SW480 (cell line): ENCODE data around the gene GADL1.
A peak's percentile ranks its signal among the peaks of the same experiment; 100 is the strongest.

Experiments
- DNase-seq: peaks from one replicate; pipeline ENCODE4 v3.0.0-alpha.2; 2016; ENCODE audit warnings: low spot score

The GADL1 gene

DNA sequence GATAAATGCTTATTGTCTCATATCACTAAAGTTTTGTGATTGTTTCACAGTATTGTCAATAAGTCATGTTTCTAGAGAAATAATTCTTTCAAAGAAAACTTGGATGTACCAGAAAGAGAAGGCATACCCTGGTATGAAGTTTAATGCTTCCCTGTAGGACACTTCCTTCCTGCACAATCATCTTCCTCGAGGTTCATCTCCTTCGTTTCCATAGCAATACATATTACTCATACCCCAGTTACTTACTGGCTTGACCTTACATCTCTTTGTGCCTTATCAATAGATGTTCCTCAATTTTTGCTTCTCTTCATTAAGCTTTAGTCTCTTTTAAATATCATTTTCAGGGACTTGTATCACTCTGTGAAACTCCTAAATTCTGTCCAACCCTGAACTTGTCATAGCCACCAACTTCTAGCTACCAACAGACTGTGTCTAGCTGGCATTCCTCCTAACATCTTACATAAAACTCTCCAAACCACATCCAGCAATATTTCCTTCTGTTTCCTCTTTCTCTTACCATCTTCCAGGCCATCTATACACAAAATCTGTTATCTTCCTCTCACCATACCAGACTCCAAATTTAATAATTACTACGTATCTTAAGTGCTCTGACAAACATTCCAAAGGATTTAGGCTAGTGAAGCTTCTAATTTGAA, 134.3 kb downstream of the GADL1 start:
- no peak for DNase-seq

DNA sequence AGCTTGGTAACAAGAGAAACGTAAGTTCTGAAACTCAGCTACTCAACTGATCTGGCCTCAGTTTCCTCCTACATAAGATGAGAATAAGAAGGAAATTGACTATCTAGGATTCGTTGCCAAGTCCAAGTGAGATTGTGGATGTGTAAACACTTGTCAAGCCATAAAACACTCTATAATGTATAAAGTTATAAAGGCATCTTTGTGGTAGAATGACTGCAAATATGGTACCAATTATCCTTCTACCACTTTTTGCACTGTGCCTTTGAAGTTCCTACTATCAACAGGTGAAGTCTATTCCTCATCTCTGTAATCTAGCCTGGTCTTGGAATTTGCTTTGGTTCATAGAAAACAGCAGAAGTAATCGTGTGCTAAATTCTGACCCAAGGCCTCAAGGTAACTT, 138.2 kb downstream of the GADL1 start:
- no peak for DNase-seq

DNA sequence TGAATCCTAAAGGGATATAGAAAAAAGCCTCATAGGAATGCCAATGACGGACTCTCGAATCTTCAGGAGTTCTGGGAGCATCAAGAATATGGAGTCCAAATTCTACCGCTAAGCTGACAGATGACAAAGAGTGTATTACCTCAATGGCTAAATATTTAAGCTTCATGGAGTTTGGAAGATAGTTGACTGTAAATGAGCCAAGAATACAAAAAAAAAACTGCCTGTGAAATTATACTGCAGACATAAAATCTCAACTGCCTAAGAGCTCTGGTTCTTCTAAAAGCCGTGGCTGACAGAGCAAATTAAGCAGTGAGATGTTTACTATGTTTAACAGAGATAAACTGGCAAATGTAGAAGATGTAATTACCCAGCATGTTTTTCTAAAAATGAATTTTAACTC, 140.0 kb downstream of the GADL1 start:
- no peak for DNase-seq

DNA sequence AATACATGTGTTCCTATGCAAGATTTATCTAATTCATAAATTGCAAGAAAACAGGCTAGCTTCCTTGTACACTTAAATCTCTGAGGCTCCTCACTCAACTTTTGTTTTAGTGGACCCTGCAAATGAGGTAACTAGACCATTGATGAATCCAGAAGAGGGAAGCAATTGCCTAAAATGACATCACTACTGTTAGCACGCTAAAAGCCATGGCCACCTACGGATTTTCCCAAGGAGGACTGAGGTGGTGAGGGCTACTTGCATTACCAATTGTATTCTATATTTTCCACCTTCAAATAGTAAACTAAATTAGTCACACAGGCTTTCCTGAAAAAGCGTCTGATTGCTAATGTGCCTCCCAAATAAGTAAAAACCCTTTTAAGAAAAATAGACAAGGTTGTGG, 140.7 kb downstream of the GADL1 start:
- no peak for DNase-seq

DNA sequence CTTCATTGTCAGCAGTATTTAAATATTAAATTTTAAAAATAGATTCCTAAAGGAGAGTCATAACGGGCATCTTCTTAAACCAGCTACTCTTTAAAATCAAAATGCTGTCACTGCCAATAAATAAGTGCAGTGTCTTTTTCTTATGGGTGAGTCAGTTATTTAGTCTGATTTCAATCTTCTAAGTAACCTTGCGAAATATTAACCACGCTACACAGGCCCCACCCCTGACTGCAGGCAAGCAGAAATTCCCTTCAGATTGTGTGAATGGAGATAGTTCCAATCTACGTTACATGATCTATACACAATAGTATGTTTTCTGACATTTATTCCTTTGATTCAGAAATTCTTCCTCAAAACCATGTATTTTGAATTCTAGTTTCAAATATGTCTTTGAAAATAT, 141.5 kb downstream of the GADL1 start:
- peak; percentile 65 for DNase-seq

DNA sequence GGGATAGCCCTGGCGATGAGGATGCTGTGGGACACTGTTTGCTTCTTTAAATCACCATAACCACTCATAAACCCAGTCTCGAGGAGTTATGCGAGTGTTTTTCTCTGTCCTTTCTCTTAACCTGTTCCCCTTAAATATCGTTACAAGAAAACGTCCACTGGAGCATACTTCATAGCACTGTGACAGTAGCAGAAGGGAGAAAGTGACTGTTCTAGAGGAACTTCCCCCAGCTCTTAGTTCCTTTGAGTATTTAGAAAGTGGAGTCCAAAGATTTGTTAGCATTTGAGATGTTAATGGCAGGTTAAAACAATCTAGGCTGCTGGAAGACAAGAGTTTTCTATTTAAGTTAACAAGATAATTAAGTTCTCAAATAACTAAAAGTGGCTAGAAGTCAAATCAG, 142.0 kb downstream of the GADL1 start:
- DNase-seq = no peak

DNA sequence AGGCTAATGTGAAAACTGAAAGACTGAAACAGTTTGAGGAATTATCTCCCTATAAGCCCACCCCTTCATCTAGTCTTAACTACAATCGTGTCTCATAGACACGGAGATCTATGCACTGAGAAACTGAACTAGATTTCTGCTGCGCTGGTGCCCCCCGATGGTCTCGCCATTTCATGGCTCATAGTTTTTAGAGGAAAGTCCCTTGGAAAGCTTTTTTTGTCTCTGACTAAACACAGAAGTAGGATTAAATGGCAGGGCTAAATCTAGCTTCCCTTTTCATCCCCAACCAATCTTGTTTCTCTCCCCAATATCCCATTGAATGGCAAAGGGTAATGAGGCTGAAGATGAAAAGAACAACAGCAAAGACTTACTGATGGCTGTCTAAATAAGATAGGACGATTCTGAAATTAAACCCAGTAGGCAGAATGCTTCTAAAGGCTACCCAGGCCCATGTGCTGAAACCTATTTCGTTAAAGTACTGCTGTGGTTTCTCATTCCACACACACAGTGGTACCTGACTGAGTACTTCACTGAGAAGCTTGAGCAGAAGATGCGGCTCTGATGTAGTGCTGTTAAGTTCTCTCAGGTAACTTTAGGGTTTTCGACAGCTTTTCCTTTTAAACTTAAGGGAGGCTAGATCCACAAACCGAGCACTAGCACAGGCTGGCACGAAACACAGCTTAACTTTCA, 142.7 kb downstream of the GADL1 start:
- DNase-seq = peak; percentile 28

DNA sequence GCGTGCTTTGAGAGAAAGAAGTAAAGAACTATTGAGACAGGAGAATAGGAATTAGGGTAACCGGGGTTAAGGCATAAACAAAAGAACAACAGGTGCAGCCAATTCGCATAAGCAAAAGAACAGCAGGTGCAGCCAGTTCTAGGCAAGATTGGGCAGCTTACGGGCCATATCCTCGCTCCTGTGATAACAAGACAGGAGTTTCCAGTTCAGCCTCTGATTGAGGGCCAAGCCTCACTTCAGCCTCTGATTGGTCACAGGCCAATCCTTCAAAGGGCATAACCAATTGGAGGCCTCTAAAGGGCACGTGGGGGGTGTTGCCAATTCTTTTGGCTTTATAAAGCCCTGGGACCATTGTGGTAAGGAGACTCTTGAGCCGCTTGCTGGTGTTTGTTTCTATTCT, 143.5 kb downstream of the GADL1 start:
- no peak for DNase-seq

DNA sequence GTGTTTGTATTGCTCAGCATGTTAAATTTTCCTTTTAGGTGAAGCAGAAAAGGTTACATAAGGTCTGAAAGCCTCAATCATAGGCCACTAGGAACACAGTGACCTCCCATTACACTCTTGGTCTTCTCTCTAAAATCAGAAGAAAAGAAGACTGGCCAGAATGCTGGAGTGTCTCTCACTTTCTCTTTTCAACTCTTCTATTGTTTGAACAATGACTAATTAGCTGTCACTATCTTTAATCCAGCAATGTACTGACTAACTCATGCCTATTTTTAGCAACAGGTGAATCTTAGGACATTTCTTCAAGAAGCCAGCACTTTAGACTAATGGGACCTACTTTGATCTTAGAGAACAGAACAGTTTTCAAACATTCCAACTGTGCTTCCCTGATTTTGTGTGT, 145.2 kb downstream of the GADL1 start:
- no peak for DNase-seq

DNA sequence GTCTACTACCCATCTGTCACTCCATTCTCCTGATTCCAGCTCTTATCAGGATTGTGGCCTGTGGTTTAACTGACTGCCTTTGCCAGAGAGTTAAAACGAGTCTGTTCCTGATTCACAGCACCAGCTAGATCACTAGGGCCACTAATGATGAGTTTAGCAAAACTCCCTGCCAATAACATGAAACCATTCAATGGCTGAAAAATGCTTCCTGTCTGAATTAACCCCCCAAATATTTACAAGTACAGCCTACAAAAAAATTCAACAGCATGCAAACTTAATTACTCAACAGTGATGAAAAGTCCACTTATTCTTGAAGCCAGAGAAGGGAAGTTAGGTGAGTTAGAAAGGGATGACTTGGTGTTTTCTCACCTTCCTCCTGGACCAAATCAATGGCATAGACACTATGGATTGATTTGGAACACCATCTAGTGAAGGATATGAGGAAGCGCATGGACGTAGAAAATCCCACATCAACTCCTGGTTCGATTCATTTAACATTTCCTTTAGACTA, 146.6 kb downstream of the GADL1 start:
- DNase-seq = peak; percentile 55

DNA sequence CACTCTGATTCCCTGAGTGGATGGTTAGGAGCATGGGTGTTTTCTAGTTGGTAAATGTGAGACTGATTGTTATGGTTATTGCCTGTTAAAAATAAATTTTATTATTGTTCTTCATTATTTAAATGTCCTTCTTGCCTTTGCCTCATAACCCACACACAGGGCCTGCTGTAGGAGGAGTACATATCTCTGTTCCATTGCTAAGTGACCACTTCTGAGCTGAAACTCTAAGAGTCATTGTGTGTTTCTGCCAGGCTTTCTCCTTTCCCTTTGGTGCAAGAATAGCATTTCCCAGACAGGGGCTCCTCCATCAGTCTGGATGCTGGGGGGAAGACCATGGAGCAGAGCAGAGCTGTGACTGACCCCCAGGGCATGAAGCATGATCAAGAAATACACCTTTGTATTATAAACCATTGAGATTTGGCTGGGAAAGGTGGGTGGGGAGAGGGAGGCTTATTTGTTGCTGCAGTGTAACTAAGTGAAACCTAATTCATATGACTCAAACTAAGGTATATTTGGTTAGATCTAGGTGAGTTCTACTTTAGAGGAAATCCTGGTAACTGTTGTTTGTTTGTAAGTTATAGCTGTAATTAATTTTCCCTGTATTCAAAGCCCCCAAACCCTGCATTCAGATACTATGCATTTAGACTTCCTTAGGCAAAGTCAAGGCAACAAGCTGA, 150.7 kb downstream of the GADL1 start:
- DNase-seq = no peak

DNA sequence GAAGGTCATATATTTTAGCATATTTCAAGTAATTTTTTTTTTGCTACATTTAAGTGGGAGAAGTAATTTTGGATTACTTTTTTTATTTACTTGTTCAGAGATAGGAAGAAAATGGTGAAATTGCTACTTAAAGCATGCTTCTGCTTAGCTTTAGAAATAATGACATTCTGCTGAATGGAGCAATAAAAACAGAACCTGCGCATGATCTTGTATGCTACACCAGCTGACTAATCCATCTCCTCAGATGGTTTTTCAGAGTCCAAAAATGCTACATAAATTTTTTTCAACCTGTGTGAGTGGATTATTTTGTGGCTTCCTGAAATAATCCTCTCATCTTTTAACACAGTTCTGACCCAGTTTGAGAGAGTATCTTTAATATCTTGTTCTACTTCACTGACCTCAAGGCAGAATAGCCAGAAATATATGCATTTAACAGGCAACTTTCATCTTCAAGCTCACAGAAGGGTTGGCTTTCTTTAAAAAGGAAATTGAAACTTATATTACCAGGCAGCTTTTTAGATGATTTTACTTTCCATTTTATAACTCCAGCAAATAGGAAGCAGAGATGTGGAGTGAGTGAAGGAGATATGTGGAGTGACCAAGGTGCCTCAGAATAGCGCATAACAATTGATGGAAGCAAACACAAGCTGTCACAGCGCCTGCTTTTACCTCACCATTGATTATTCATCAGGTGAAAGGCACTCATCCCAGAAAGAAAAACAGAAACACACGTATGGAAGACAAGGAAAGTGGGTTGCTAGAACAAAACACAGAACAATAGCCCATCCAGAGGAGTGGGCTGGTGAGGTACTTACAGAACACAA, 151.5 kb downstream of the GADL1 start:
- DNase-seq = no peak

DNA sequence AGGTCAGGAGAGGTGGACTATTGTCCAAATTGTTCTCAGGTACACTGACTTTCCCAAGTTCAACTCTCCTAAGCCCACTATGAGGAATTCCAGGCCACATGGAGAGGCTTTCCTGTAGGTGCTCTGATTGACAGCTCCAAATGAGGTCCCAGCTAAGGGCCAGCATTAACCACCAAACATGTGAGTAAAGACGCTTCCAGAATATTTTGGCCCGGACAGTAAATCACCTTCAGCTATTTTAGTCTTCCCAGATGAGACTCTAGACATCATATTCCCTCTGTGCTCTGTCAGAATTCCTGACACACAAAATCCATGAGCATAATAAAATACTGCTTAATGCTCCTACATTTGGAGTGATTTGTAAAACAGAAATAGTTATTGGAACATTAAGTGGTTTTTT, 152.6 kb downstream of the GADL1 start:
- DNase-seq = no peak

DNA sequence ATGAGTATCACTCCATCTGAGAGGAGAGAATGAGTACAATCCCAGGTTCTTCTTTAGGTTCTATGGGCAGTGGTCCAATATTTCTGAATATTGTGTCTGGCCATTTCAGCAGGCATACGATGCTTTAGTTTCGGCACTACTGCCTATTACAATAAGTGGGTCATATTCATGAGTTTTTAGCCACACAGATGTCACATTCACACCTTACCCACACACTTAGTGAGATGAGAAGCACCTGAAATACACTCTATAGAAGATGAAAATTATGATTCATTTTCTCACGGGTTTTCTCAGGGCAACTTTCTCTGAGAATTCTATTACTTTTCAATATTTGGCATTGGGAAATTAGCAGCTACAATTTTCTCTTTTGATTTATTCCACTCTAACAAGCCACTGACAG, 155.9 kb downstream of the GADL1 start:
- DNase-seq = no peak

DNA sequence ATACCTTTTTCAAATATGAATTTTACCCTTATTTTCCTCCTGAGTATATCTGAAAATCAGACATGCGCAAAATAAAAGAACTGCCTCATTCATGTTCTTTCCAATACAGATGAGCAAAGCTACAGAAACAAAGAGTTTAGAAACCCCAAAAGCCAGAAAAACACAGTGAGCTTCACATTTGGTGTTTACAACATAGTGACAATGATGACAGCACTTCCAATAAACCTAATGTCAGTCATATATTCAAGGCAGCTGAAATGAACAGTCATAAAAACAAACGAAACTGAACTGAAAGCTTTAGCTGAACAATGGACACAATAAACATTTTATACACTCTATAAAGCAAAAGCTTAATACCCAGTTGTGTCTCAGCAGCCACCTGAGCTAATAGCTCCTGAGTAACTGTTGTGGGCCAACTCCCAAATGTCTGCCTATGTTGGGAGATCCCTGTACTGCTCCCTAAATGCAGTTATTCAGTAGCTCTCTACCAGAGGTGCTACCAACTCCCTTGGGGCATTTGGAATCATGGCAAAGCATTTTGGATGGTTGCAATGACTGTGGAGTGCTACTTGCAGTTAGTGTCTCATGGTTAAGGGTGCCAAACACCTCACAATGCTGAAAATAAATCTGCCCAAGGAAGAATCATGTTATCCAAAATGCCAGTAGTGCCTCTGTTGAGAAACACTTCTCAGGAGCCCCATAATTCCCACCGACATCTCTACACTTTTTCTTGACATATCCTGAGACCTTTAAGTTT, 156.5 kb downstream of the GADL1 start:
- DNase-seq = no peak

DNA sequence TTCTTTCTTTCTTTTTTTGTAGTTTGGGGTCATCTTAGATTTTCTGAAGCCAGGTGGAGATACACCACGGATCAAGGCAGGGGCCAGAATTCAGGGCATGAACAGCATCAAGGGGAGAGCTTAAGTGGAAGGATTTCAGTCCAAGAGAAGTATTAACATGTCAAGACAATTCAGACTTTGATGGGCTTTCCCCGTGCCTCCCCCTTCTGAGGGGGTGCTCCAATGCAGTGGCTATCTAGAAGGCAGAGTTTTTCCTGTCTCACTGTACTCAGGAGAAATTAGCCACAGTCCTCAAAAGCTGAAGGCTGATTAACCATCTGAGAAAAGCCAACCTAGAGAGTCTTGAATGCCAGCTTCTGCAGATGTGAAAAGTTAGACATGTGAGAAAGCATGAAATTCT, 160.8 kb downstream of the GADL1 start:
- no peak for DNase-seq

DNA sequence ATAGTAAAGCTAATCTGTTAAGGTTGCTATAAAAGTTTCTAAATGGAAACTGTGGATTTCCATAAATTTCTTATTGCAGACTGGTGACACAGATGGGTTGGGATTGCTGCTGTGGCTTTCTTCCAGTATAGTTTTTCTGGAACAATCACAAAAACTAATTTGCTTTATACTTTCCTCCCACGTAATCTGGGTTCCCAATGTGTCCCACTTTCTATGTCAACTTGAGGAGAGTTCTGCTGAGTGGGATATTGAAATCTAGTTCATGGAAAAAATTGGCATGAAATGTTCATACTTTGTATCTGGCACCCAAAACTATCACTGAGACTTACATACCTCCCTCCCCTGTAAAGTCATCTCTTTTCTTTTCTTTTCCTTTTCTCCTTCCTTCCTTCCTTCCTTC, 161.3 kb downstream of the GADL1 start:
- DNase-seq = no peak

DNA sequence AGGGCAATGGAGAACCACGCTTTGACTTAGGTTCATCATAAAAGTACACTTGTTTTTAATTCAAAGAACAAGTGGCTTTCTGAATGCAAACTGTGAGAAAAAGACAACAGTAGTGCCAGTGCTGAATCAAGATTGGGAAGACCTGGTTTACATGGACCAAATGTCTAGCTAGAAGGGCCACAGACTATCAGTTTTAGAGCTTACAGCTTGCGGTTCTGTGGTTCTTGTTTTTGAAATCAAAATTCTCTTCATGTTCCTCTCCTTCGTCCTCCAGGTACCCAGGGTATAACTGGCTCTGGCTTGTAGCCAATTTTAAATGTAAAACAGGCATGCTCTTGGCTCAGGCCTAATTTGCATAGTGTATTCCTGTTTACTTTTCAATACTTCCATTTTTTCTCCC, 163.5 kb downstream of the GADL1 start:
- DNase-seq = no peak

DNA sequence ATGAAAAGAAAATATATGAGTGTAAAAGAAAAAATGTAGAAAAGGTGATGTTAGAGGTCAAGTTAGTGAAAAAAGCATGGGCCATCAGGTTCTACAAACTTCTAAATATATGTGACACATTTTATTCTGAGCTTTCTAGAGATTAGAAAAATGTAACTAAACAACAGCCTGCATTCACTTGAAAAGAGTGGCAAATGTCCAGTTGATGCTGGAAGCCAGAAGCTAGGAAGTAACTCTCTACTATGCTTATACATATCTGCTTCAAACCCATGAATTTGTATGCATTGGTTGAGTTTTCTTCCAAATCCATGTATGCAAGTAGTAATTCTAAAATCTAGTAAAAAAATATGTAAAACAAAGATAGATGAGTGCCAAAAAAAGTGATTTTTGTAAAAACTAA, 164.5 kb downstream of the GADL1 start:
- DNase-seq = no peak

DNA sequence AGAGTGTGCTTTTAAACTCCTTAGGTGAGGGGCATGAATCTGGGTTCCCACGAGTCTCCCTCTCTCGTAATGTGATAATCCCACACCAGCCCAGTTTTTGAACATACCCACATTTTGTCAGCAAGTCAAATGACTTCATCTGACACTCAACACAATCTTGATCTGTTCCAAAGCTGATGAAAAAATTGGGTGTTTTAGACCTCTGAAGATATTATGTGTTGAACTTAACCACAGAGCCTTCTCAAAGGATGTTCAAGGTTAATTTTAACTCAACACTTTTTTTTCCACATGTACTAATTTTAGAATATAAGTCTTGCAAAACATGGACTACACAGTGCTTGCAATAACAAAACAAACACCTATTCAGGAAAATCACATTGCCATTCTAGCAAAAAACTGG, 164.9 kb downstream of the GADL1 start:
- no peak for DNase-seq

DNA sequence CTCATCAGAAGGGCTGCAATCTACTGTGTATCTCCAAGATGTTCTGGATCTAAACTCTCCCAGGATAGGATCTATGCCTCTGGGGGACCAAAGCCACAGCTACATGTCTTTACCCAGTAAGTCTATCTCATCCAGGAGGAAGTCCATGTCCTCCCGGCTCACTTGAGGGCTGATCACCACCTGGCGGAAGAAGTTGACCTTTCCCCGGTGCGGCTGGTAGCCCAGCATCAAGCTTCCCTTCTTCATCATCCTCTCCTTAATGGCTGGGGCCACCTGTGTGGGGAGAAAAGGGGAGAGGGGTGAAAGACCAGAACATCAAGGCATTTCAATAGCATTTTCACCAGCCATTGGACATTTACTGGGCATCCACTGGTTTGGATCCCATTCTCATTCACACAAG, 166.3 kb downstream of the GADL1 start:
- DNase-seq = no peak

DNA sequence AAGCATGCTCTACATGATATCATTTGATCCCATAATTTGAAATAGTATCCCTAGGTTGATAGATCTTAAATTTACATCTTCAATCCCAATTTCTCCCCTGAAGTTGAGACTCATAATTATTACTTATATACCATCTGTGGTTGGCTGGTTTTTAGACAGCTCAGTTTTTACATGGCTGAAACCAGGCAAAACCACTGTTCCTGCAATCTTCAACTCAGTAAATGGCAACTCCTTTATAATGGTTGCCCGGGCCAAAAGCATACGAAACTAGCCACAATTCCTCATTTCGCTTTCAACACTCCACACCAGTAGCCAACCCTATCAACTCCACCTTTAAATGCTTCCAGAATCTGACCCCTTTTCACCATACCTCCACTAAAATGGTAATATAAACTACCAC, 169.6 kb downstream of the GADL1 start:
- DNase-seq = no peak
